NT2/D1 (cell line): ENCODE results near the gene BBX.

Experiments used
- SUZ12 ChIP-seq: IDR thresholded peaks from 2 replicates; pipeline ENCODE4 v1.6.1; 2011; ENCODE audit not compliant: insufficient read length, insufficient read depth; ENCODE audit errors: extremely low read depth
- YY1 ChIP-seq: IDR thresholded peaks from 2 replicates; pipeline ENCODE4 v1.6.1; 2011; ENCODE audit not compliant: insufficient read length, insufficient read depth
- ZNF274 ChIP-seq: IDR thresholded peaks from 2 replicates; pipeline ENCODE4 v1.6.1; 2011; ENCODE audit warnings: mild to moderate bottlenecking, low read depth, low read length

DNA sequence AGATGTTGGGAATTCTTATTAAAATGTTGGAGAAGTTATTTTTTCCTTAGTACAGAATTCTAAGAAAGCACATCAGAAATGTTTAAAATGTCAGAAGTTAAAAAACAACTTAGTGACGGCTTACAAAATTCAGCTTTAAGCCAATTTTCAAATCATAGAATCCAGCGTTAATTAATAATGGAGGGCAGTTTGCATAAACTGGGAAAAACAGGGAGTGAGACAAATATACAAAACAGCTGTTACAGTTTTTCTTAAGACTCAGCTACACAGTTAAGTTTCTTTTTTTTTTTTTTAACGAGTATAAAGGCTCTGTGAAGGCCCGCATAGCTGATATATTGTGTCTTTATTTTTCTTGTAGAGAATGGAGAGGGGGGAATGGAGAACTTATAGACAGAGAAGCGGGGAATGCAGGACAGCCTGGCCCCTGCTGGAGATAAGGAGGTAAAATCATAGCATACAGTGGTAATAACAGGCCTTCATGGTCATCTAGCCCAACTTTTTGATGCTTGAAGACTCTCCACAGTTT, 164.4 kb downstream of the BBX start:
- TF ChIP-seq YY1: no peak
- no peak for TF ChIP-seq SUZ12
- no peak for TF ChIP-seq ZNF274
